HEK293 (cell line): ENCODE results near the gene SLC16A4.

Experiments used
- GLIS2 ChIP-seq: fragments of 450-650 bp; formaldehyde crosslinking; IDR thresholded peaks from 2 replicates; pipeline ENCODE4 v1.5.1; 2016; ENCODE audit warnings: missing biosample characterization, missing genetic modification characterization
- KLF8 ChIP-seq: fragments of 450-650 bp; formaldehyde crosslinking; IDR thresholded peaks from 2 replicates; pipeline ENCODE4 v1.5.1; 2016; ENCODE audit warnings: missing biosample characterization, missing genetic modification characterization
- KLF9 ChIP-seq: fragments of 450-650 bp; formaldehyde crosslinking; IDR thresholded peaks from 2 replicates; pipeline ENCODE4 v1.5.1; 2016; ENCODE audit warnings: missing biosample characterization, missing genetic modification characterization, low read depth
- SP7 ChIP-seq: fragments of 450-650 bp; formaldehyde crosslinking; IDR thresholded peaks from 2 replicates; pipeline ENCODE4 v1.5.1; 2016; ENCODE audit warnings: missing biosample characterization, missing genetic modification characterization
- ZBTB11 ChIP-seq: fragments of 450-650 bp; formaldehyde crosslinking; conservative IDR thresholded peaks from 2 replicates; pipeline ENCODE4 v1.5.1; 2016; ENCODE audit warnings: low read depth, missing biosample characterization, missing genetic modification characterization
- ZBTB8A ChIP-seq: fragments of 450-650 bp; formaldehyde crosslinking; IDR thresholded peaks from 2 replicates; pipeline ENCODE4 v1.5.1; 2016; ENCODE audit warnings: missing biosample characterization, missing genetic modification characterization
- ZFHX2 ChIP-seq: fragments of 450-650 bp; formaldehyde crosslinking; conservative IDR thresholded peaks from 2 replicates; pipeline ENCODE4 v1.5.1; 2016; ENCODE audit warnings: missing biosample characterization, missing genetic modification characterization
- ZFP69B ChIP-seq: fragments of 450-650 bp; formaldehyde crosslinking; IDR thresholded peaks from 2 replicates; pipeline ENCODE4 v1.5.1; 2016; ENCODE audit warnings: missing biosample characterization, missing genetic modification characterization
- ZNF169 ChIP-seq: fragments of 450-650 bp; formaldehyde crosslinking; IDR thresholded peaks from 2 replicates; pipeline ENCODE4 v1.5.1; 2016; ENCODE audit warnings: missing biosample characterization, missing genetic modification characterization
- ZNF202 ChIP-seq: fragments of 450-650 bp; formaldehyde crosslinking; IDR thresholded peaks from 2 replicates; pipeline ENCODE4 v1.5.1; 2016; ENCODE audit warnings: missing biosample characterization, missing genetic modification characterization, borderline replicate concordance
- ZNF266 ChIP-seq: fragments of 450-650 bp; formaldehyde crosslinking; IDR thresholded peaks from 2 replicates; pipeline ENCODE4 v1.5.1; 2016; ENCODE audit warnings: missing biosample characterization, missing genetic modification characterization, low read depth
- ZNF324 ChIP-seq: fragments of 450-650 bp; formaldehyde crosslinking; IDR thresholded peaks from 2 replicates; pipeline ENCODE4 v1.5.1; 2016; ENCODE audit warnings: missing biosample characterization, missing genetic modification characterization
- ZNF518A ChIP-seq: fragments of 450-650 bp; formaldehyde crosslinking; conservative IDR thresholded peaks from 2 replicates; pipeline ENCODE4 v1.5.1; 2016; ENCODE audit warnings: low read depth, missing biosample characterization, missing genetic modification characterization
- ZNF548 ChIP-seq: fragments of 450-650 bp; formaldehyde crosslinking; IDR thresholded peaks from 2 replicates; pipeline ENCODE4 v1.5.1; 2016; ENCODE audit warnings: missing biosample characterization, missing genetic modification characterization
- ZNF561 ChIP-seq: fragments of 450-650 bp; IDR thresholded peaks from 2 replicates; pipeline ENCODE4 v1.5.1; 2018; ENCODE audit warnings: missing biosample characterization, missing genetic modification characterization, borderline replicate concordance
- ZNF692 ChIP-seq: fragments of 450-650 bp; formaldehyde crosslinking; IDR thresholded peaks from 2 replicates; pipeline ENCODE4 v1.5.1; 2016; ENCODE audit warnings: missing biosample characterization, missing genetic modification characterization
- ZNF707 ChIP-seq: fragments of 450-650 bp; formaldehyde crosslinking; IDR thresholded peaks from 2 replicates; pipeline ENCODE4 v1.5.1; 2016; ENCODE audit warnings: missing biosample characterization, missing genetic modification characterization
- ZNF777 ChIP-seq: fragments of 450-650 bp; formaldehyde crosslinking; IDR thresholded peaks from 2 replicates; pipeline ENCODE4 v1.5.1; 2017; ENCODE audit warnings: missing biosample characterization, missing genetic modification characterization, borderline replicate concordance
- ZSCAN30 ChIP-seq: fragments of 450-650 bp; IDR thresholded peaks from 2 replicates; pipeline ENCODE4 v1.5.1; 2018; ENCODE audit warnings: missing biosample characterization, mild to moderate bottlenecking, missing genetic modification characterization, moderate library complexity
- TF ChIP-seq, protein P1 (sequence below): fragments of 450-650 bp; formaldehyde crosslinking; IDR thresholded peaks from 2 replicates; pipeline ENCODE4 v1.5.1; 2016; ENCODE audit warnings: missing biosample characterization, missing genetic modification characterization
- TF ChIP-seq, protein P2 (sequence below): fragments of 450-650 bp; formaldehyde crosslinking; IDR thresholded peaks from 2 replicates; pipeline ENCODE4 v1.5.1; 2017; ENCODE audit warnings: missing biosample characterization, missing genetic modification characterization
- TF ChIP-seq, protein P3 (sequence below): fragments of 450-650 bp; formaldehyde crosslinking; IDR thresholded peaks from 2 replicates; pipeline ENCODE4 v1.5.1; 2017; ENCODE audit warnings: missing biosample characterization, missing genetic modification characterization

SLC16A4 gene

GRCh38 chr1:110407260-110408210 is 16.7 kb upstream of the SLC16A4 start, which contains the start of gene LAMTOR5 (continued):
- TF ChIP-seq ZNF692 (tag by site-specific recombination), result peak; percentile 84
- TF ChIP-seq ZNF266 (tag by site-specific recombination), result no peak
- peak; percentile 30; the same call in 1 of the 2 replicates for TF ChIP-seq GLIS2
- peak; percentile 78 for TF ChIP-seq ZBTB8A
- TF ChIP-seq ZNF777, result peak; percentile 87; the same call in 1 of the 2 replicates
- TF ChIP-seq ZFP69B (tag by site-specific recombination), result 0 out of 2 replicates have a peak, but pooled peaks have one; percentile 24
- no peak for TF ChIP-seq ZNF548 (tag by site-specific recombination)
- TF ChIP-seq ZNF169 (tag by site-specific recombination), result no peak
- TF ChIP-seq, protein P1, sequence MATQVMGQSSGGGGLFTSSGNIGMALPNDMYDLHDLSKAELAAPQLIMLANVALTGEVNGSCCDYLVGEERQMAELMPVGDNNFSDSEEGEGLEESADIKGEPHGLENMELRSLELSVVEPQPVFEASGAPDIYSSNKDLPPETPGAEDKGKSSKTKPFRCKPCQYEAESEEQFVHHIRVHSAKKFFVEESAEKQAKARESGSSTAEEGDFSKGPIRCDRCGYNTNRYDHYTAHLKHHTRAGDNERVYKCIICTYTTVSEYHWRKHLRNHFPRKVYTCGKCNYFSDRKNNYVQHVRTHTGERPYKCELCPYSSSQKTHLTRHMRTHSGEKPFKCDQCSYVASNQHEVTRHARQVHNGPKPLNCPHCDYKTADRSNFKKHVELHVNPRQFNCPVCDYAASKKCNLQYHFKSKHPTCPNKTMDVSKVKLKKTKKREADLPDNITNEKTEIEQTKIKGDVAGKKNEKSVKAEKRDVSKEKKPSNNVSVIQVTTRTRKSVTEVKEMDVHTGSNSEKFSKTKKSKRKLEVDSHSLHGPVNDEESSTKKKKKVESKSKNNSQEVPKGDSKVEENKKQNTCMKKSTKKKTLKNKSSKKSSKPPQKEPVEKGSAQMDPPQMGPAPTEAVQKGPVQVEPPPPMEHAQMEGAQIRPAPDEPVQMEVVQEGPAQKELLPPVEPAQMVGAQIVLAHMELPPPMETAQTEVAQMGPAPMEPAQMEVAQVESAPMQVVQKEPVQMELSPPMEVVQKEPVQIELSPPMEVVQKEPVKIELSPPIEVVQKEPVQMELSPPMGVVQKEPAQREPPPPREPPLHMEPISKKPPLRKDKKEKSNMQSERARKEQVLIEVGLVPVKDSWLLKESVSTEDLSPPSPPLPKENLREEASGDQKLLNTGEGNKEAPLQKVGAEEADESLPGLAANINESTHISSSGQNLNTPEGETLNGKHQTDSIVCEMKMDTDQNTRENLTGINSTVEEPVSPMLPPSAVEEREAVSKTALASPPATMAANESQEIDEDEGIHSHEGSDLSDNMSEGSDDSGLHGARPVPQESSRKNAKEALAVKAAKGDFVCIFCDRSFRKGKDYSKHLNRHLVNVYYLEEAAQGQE (tag by site-specific recombination), result peak; percentile 36; the same call in 1 of the 2 replicates
- TF ChIP-seq ZNF561 (tag by site-specific recombination), result peak; percentile 80
- peak; percentile 89 for TF ChIP-seq ZNF324 (tag by site-specific recombination)
- TF ChIP-seq, protein P2, sequence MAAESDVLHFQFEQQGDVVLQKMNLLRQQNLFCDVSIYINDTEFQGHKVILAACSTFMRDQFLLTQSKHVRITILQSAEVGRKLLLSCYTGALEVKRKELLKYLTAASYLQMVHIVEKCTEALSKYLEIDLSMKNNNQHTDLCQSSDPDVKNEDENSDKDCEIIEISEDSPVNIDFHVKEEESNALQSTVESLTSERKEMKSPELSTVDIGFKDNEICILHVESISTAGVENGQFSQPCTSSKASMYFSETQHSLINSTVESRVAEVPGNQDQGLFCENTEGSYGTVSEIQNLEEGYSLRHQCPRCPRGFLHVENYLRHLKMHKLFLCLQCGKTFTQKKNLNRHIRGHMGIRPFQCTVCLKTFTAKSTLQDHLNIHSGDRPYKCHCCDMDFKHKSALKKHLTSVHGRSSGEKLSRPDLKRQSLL, result 0 out of 2 replicates have a peak, but pooled peaks have one; percentile 36
- TF ChIP-seq KLF8 (tag by site-specific recombination), result peak; percentile 96
- peak; percentile 94 for TF ChIP-seq KLF9 (tag by site-specific recombination)
- TF ChIP-seq ZNF518A (tag by site-specific recombination), result peak; percentile 69
- TF ChIP-seq ZFHX2 (tag by site-specific recombination), result peak; percentile 81
- TF ChIP-seq SP7 (tag by site-specific recombination), result peak; percentile 89
- peak; percentile 91 for TF ChIP-seq ZBTB11 (tag by site-specific recombination)
- no peak for TF ChIP-seq ZNF202 (tag by site-specific recombination)
- TF ChIP-seq ZSCAN30 (tag by site-specific recombination), result peak; percentile 67; the same call in 1 of the 2 replicates
- TF ChIP-seq, protein P3, sequence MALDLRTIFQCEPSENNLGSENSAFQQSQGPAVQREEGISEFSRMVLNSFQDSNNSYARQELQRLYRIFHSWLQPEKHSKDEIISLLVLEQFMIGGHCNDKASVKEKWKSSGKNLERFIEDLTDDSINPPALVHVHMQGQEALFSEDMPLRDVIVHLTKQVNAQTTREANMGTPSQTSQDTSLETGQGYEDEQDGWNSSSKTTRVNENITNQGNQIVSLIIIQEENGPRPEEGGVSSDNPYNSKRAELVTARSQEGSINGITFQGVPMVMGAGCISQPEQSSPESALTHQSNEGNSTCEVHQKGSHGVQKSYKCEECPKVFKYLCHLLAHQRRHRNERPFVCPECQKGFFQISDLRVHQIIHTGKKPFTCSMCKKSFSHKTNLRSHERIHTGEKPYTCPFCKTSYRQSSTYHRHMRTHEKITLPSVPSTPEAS (tag by site-specific recombination), result peak; percentile 39; the same call in 1 of the 2 replicates
- no peak for TF ChIP-seq ZNF707 (tag by site-specific recombination)
